Muscle layer of duodenum (tissue), 2 donors: Measurements from ENCODE around the gene TMEM176B.
A peak's percentile ranks its signal among the peaks of the same experiment; 100 is the strongest.
"Not testable (repeated sequence)": the region's sequence is repeated elsewhere in the genome, so short reads cannot be mapped to it uniquely, and the experiment has no call there.

ENCODE experiments used
- H3K27ac ChIP-seq: one replicate; pipeline ENCODE4 v1.7.0; 2013; ENCODE audit warnings: mild to moderate bottlenecking, low read length
- H3K27me3 ChIP-seq: one replicate; pipeline ENCODE4 v1.7.0; 2013; ENCODE audit warnings: low read depth, mild to moderate bottlenecking, control low read depth, low read length
- H3K36me3 ChIP-seq, 2 donors: one replicate each; pipeline ENCODE4 v1.7.0; 2013; ENCODE audit warnings: low read length in 2 of 2, control low read depth in 1 of 2, mild to moderate bottlenecking in 1 of 2; ENCODE audit not compliant: insufficient read depth in 2 of 2, control insufficient read depth in 1 of 2
- H3K4me1 ChIP-seq, 2 donors: one replicate each; pipeline ENCODE4 v1.7.0; 2013; ENCODE audit warnings: low read length in 2 of 2, mild to moderate bottlenecking in 2 of 2, control low read depth in 1 of 2, moderate library complexity in 1 of 2; ENCODE audit not compliant: insufficient read depth in 2 of 2, control insufficient read depth in 1 of 2
- H3K4me3 ChIP-seq, 2 donors: one replicate each; pipeline ENCODE4 v1.7.0; 2013; ENCODE audit warnings: low read length in 2 of 2, low read depth in 1 of 2, mild to moderate bottlenecking in 1 of 2
- H3K9me3 ChIP-seq, 2 donors: one replicate each; pipeline ENCODE4 v1.7.0; 2013; ENCODE audit warnings: low read length in 2 of 2, control low read depth in 1 of 2, mild to moderate bottlenecking in 1 of 2; ENCODE audit not compliant: control insufficient read depth in 1 of 2
- donor health status: healthy.

Gene TMEM176B

GRCh38 chr7:150787321-150788281 lies 12.6 kb downstream of the TMEM176B start:
- Histone ChIP-seq H3K27me3 (no peaks in the 10 kb centered on the region), H3K4me3 (peak overlapping the region in 1 of 2 donors; percentile 27), H3K27ac (peak overlapping the region; percentile 82), H3K9me3 (no peaks in the 10 kb centered on the region), H3K36me3 (peaks cover 10% of the 10 kb centered on the region in 2 donors), H3K4me1 (peaks cover 31 to 34% of the 10 kb centered on the region in 2 donors)

- peak overlapping the region; percentile 81 for H3K27ac ChIP-seq
- H3K4me1 ChIP-seq: peaks cover 31 to 34% of the 10 kb centered on the region in 2 donors
- H3K36me3 ChIP-seq: no peaks in the 10 kb centered on the region
Measured at GRCh38 chr7:150784954-150785353, 15.2 kb downstream of the TMEM176B start.

GRCh38 chr7:150784120-150784736 lies 15.9 kb downstream of the TMEM176B start:
- Histone ChIP-seq H3K27me3 (no peaks in the 10 kb centered on the region), H3K4me3 (no peak overlapping the region), H3K27ac (peak overlapping the region; percentile 81), H3K4me1 (peaks cover 32 to 34% of the 10 kb centered on the region in 2 donors), H3K9me3 (no peaks in the 10 kb centered on the region), H3K36me3 (no peaks in the 10 kb centered on the region)

More at GRCh38 chr7:150784954-150785353, 15.2 kb downstream of the TMEM176B start:
- no peaks in the 10 kb centered on the region for H3K27me3 ChIP-seq
- no peak overlapping the region for H3K4me3 ChIP-seq
- H3K9me3 ChIP-seq: no peaks in the 10 kb centered on the region

GRCh38 chr7:150781961-150782360 lies 18.2 kb downstream of the TMEM176B start:
- H3K27ac ChIP-seq: peak overlapping the region; percentile 32
- no peak overlapping the region for H3K4me3 ChIP-seq
- no peaks in the 10 kb centered on the region for H3K9me3 ChIP-seq
- H3K4me1 ChIP-seq: peaks cover 11 to 25% of the 10 kb centered on the region in 2 donors
- H3K36me3 ChIP-seq: no peaks in the 10 kb centered on the region
- no peaks in the 10 kb centered on the region for H3K27me3 ChIP-seq

- Histone ChIP-seq H3K36me3 (no peaks in the 10 kb centered on the region), H3K9me3 (no peaks in the 10 kb centered on the region), H3K27ac (peak overlapping the region; percentile 32), H3K27me3 (no peaks in the 10 kb centered on the region), H3K4me1 (peaks cover 9 to 22% of the 10 kb centered on the region in 2 donors), H3K4me3 (no peak overlapping the region)
Measured at GRCh38 chr7:150781103-150781502, 19.1 kb downstream of the TMEM176B start.

GRCh38 chr7:150780292-150780691 lies 19.9 kb downstream of the TMEM176B start:
- H3K27ac ChIP-seq: peak overlapping the region; percentile 32
- peaks cover 9 to 15% of the 10 kb centered on the region in 2 donors for H3K4me1 ChIP-seq
- H3K4me3 ChIP-seq: no peak overlapping the region
- H3K9me3 ChIP-seq: no peaks in the 10 kb centered on the region
- no peaks in the 10 kb centered on the region for H3K36me3 ChIP-seq
- H3K27me3 ChIP-seq: no peaks in the 10 kb centered on the region

- Histone ChIP-seq H3K4me1 (peaks cover 0 to 8% of the 10 kb centered on the region in 2 donors), H3K36me3 (no peaks in the 10 kb centered on the region), H3K9me3 (no peaks in the 10 kb centered on the region), H3K4me3 (no peak overlapping the region), H3K27me3 (no peaks in the 10 kb centered on the region), H3K27ac (no peak overlapping the region)
Measured at GRCh38 chr7:150778738-150779301, 21.3 kb downstream of the TMEM176B start.

GRCh38 chr7:150778014-150778737 lies 22.0 kb downstream of the TMEM176B start:
- Histone ChIP-seq H3K36me3 (no peaks in the 10 kb centered on the region), H3K4me1 (peaks cover 0 to 7% of the 10 kb centered on the region in 2 donors), H3K27me3 (no peaks in the 10 kb centered on the region), H3K27ac (no peak overlapping the region), H3K4me3 (no peak overlapping the region), H3K9me3 (no peaks in the 10 kb centered on the region)

- not testable (repeated sequence) for H3K27ac ChIP-seq, H3K4me3 ChIP-seq, H3K9me3 ChIP-seq, H3K27me3 ChIP-seq, H3K4me1 ChIP-seq, H3K36me3 ChIP-seq
Measured at GRCh38 chr7:150774131-150774530, 26.0 kb downstream of the TMEM176B start.

- H3K4me1 ChIP-seq: no peaks in the 10 kb centered on the region
- no peaks in the 10 kb centered on the region for H3K27me3 ChIP-seq
- no peak overlapping the region for H3K27ac ChIP-seq
Measured at GRCh38 chr7:150769768-150770167, 30.4 kb downstream of the TMEM176B start.

GRCh38 chr7:150766334-150766709 lies 33.8 kb downstream of the TMEM176B start:
- Histone ChIP-seq H3K9me3 (no peaks in the 10 kb centered on the region), H3K27me3 (no peaks in the 10 kb centered on the region), H3K4me1 (peaks cover 0 to 3% of the 10 kb centered on the region in 2 donors), H3K27ac (no peak overlapping the region), H3K36me3 (no peaks in the 10 kb centered on the region), H3K4me3 (no peak overlapping the region)

More at GRCh38 chr7:150769768-150770167, 30.4 kb downstream of the TMEM176B start:
- Histone ChIP-seq H3K4me3 (no peak overlapping the region), H3K9me3 (no peaks in the 10 kb centered on the region), H3K36me3 (no peaks in the 10 kb centered on the region)
